HepG2 (cell line): Measurements from ENCODE around the gene ADAM22. TPM values are rescaled to one million over a fixed set of nuclear protein-coding genes. Genes with fewer than 3 reads are reported as not detected.

Experiments used
- ATAC-seq: fragments of 200-7000 bp; cut with Tn5 transposase; 3 replicates; pipeline ENCODE4 v1.9.1; 2020; ENCODE audit warnings: mild to moderate bottlenecking, moderate library complexity
- BruUV-seq: library from RNA; stranded (reverse); fragments of 400-500 nt; replicated peaks from 2 replicates; lab custom pipeline; 2021; lab: Mats Ljungman, UMichigan
- CTCF ChIA-PET: fragments of 300-600 bp; formaldehyde crosslinking; extraction: SDS; loops from one replicate; lab custom pipeline; 2021; ENCODE audit warnings: low total read pairs, inconsistent platforms, low intra/inter-chr PET ratio; lab: Yijun Ruan, JAX
- POLR2A ChIA-PET: fragments of 350-600 bp; sonication (Branson Sonifier 250); formaldehyde crosslinking; loops from one replicate; lab custom pipeline; 2020; ENCODE audit warnings: antibody characterized with exemption, inconsistent platforms; lab: Yijun Ruan, JAX
- DNase-seq: peaks from one replicate; pipeline ENCODE4 v3.0.0-alpha.2; 2015; ENCODE audit warnings: low spot score
- FAIRE-seq: peaks from 3 replicates; lab custom pipeline; 2011; peaks lifted over from hg19 to GRCh38; lab: Jason Lieb, UNC
- H2AFZ ChIP-seq: one replicate; pipeline ENCODE4 v1.6.1; 2011; ENCODE audit warnings: low read length, inconsistent platforms
- H3K27ac ChIP-seq: fragments of 300-600 bp; 3 replicates; pipeline ENCODE4 v1.8.0; 2011; ENCODE audit warnings: mixed run types, mild to moderate bottlenecking, mixed read lengths, low read length, inconsistent platforms; ENCODE audit not compliant: insufficient read depth; ENCODE audit errors: extremely low read length
- H3K27me3 ChIP-seq, 2 experiments: fragments of 200-600 bp in 1 of 2; 2 replicates in 1 of 2; 3 replicates in 1 of 2; pipeline versions ENCODE4 v1.6.0 to v1.8.0; 2011; ENCODE audit warnings: low read length in 2 of 2, mild to moderate bottlenecking in 2 of 2, moderate library complexity in 2 of 2, inconsistent platforms in 1 of 2; ENCODE audit not compliant: insufficient read depth in 2 of 2, control insufficient read depth in 1 of 2
- H3K36me3 ChIP-seq, 2 experiments: fragments of 200-600 bp in 1 of 2; replicated peaks in 1 of 2; 2 replicates in 1 of 2; 3 replicates in 1 of 2; pipeline versions ENCODE4 v1.5.1 to v1.8.0; 2011; ENCODE audit warnings: low read length in 2 of 2, inconsistent platforms in 1 of 2; ENCODE audit not compliant: insufficient read depth in 2 of 2, control insufficient read depth in 1 of 2
- H3K4me1 ChIP-seq: 2 replicates; pipeline ENCODE4 v1.5.1; 2012; ENCODE audit warnings: low read length, inconsistent platforms; ENCODE audit not compliant: insufficient read depth
- H3K4me2 ChIP-seq: 2 replicates; pipeline ENCODE4 v1.6.0; 2011; ENCODE audit warnings: low read depth, low read length, inconsistent platforms
- H3K4me3 ChIP-seq, 3 experiments: fragments of 200-600 bp in 1 of 3; sonication (generic), shearing (Covaris generic) in 1 of 3; replicated peaks in 1 of 3; 2 replicates each; pipeline ENCODE4 v1.5.1; 2011 to 2016; ENCODE audit warnings: low read length in 3 of 3, inconsistent platforms in 2 of 3, low read depth in 2 of 3, mild to moderate bottlenecking in 2 of 3, control low read depth in 1 of 3, mixed read lengths in 1 of 3; ENCODE audit not compliant: insufficient read depth in 1 of 3
- H3K79me2 ChIP-seq: one replicate; pipeline ENCODE4 v1.6.1; 2011; ENCODE audit warnings: low read length, inconsistent platforms; ENCODE audit not compliant: insufficient read depth
- H3K9ac ChIP-seq: 2 replicates; pipeline ENCODE4 v1.6.0; 2011; ENCODE audit warnings: mild to moderate bottlenecking, low read depth, low read length, inconsistent platforms; ENCODE audit not compliant: insufficient read depth
- H3K9me3 ChIP-seq: 2 replicates; pipeline ENCODE4 v1.5.1; 2012; ENCODE audit warnings: mild to moderate bottlenecking, low read length
- H4K20me1 ChIP-seq: 2 replicates; pipeline ENCODE4 v1.6.0; 2011; ENCODE audit warnings: inconsistent platforms, mild to moderate bottlenecking, low read length, moderate library complexity; ENCODE audit not compliant: insufficient read depth
- BCLAF1 ChIP-seq: fragments of 450-650 bp; IDR thresholded peaks from 2 replicates; pipeline ENCODE4 v1.6.1; 2017; ENCODE audit warnings: mild to moderate bottlenecking
- FOSL2 ChIP-seq: sonication (generic); formaldehyde crosslinking; IDR thresholded peaks from 2 replicates; pipeline ENCODE4 v1.4.0; 2020; ENCODE audit warnings: missing genetic modification reagents
- GATAD1 ChIP-seq: IDR thresholded peaks from 2 replicates; pipeline ENCODE4 v1.6.1; 2016; ENCODE audit warnings: missing genetic modification reagents, missing compliant biosample characterization
- IKZF5 ChIP-seq: IDR thresholded peaks from 2 replicates; pipeline ENCODE4 v1.6.1; 2018; ENCODE audit warnings: missing genetic modification reagents, mild to moderate bottlenecking, missing compliant biosample characterization
- KDM5A ChIP-seq: fragments of 200-600 bp; sonication (generic); IDR thresholded peaks from 2 replicates; pipeline ENCODE4 v1.7.0; 2018; ENCODE audit warnings: antibody characterized with exemption, mild to moderate bottlenecking, low read length, borderline replicate concordance
- NFYC ChIP-seq: IDR thresholded peaks from 2 replicates; pipeline ENCODE4 v1.6.1; 2016; ENCODE audit warnings: missing genetic modification reagents, missing compliant biosample characterization
- PBX2 ChIP-seq: IDR thresholded peaks from 2 replicates; pipeline ENCODE4 v1.6.1; 2016; ENCODE audit warnings: control low read depth
- U2AF2 ChIP-seq: fragments of 200-400 bp; formaldehyde crosslinking; IDR thresholded peaks from 2 replicates; pipeline ENCODE4 v1.6.1; 2017; ENCODE audit warnings: low read depth, mild to moderate bottlenecking, low read length
- XBP1 ChIP-seq: sonication (generic); formaldehyde crosslinking; IDR thresholded peaks from 2 replicates; pipeline ENCODE4 v1.5.0; 2020; ENCODE audit warnings: missing genetic modification reagents
- ZNF256 ChIP-seq: sonication (generic); formaldehyde crosslinking; conservative IDR thresholded peaks from 2 replicates; pipeline ENCODE4 v1.4.0; 2020; ENCODE audit warnings: missing genetic modification reagents
- ZNF674 ChIP-seq: sonication (generic); formaldehyde crosslinking; IDR thresholded peaks from 2 replicates; pipeline ENCODE4 v1.5.0; 2020; ENCODE audit warnings: low read depth, mild to moderate bottlenecking, missing genetic modification reagents
- in situ Hi-C: cut with HindIII; loops from 2 replicates; pipeline ENCODE4 v1.10.0; 2017; ENCODE audit warnings: low pct_unique_long_range_greater_than_20kb; ENCODE audit not compliant: extremely low pct_ligation_motif_present
- intact Hi-C: fragments of 100-400 bp; cut with micrococcal nuclease; formaldehyde crosslinking; loops from one replicate; pipeline ENCODE4 v1.10.0; 2022; ENCODE audit not compliant: unreplicated experiment
- polyA plus RNA-seq, 8 experiments: library from polyadenylated mRNA; depleted of rRNA in 3 of 8; stranded (reverse) in 7 of 8; unstranded in 1 of 8; fragments of >200 nt; fragmentation: Illumina TruSeq in 4 of 8; extraction: Trizol in 4 of 8; gene quantifications; 2 replicates each; pipeline versions ENCODE4 v1.2.1 to v1.2.3, GENCODE V29; 2011 to 2016; ENCODE audit warnings: low read depth in 4 of 8, missing spikeins in 1 of 8, mixed read lengths in 1 of 8; ENCODE audit not compliant: insufficient read depth in 1 of 8
- total RNA-seq, 5 experiments: library from RNA; depleted of rRNA; stranded (reverse); fragments of >200 nt; fragmentation: Illumina TruSeq; extraction: Trizol; gene quantifications; 2 replicates each; pipeline ENCODE4 v1.2.3, GENCODE V29; 2016; ENCODE audit warnings: low read depth in 1 of 5
- TF ChIP-seq, protein P1 (sequence below): sonication (generic); formaldehyde crosslinking; IDR thresholded peaks from 2 replicates; pipeline ENCODE4 v1.5.1; 2020; ENCODE audit warnings: mild to moderate bottlenecking, missing genetic modification reagents, borderline replicate concordance
- TF ChIP-seq, protein P2 (sequence below): sonication (generic); formaldehyde crosslinking; IDR thresholded peaks from 2 replicates; pipeline ENCODE4 v1.4.0; 2020; ENCODE audit warnings: missing genetic modification reagents, low read depth, mild to moderate bottlenecking, borderline replicate concordance

Gene ADAM22
- total and polyA plus RNA-seq, 2 of the 13 experiments (the other 11 are each of a cell fraction or from before 2014, with no cell fraction given) = 1.9 to 6.7 TPM

- no peak for DNase-seq
- no peak overlapping the region for H3K9ac ChIP-seq
- in situ Hi-C loops = no loop called here
- BruUV-seq = no TSS peak
- intact Hi-C loops = no loop called here
- CTCF ChIA-PET = no interaction called here
- H3K36me3 ChIP-seq = no peaks in the 10 kb centered on the region
- H3K9me3 ChIP-seq = no peaks in the 10 kb centered on the region
- ATAC-seq = no peak
- H4K20me1 ChIP-seq = no peaks in the 10 kb centered on the region
- no peaks in the 10 kb centered on the region for H3K79me2 ChIP-seq
- no peak overlapping the region for H2AFZ ChIP-seq
- H3K27me3 ChIP-seq = peaks cover 0 to 2% of the 10 kb centered on the region in 2 experiments; a peak in 1 of 5 replicates
- no peak overlapping the region for H3K27ac ChIP-seq
- H3K4me2 ChIP-seq = no peak overlapping the region
- FAIRE-seq = no peak
- POLR2A ChIA-PET = no interaction called here
- no peak overlapping the region for H3K4me3 ChIP-seq
- H3K4me1 ChIP-seq = no peaks in the 10 kb centered on the region
- TF ChIP-seq, protein P1, sequence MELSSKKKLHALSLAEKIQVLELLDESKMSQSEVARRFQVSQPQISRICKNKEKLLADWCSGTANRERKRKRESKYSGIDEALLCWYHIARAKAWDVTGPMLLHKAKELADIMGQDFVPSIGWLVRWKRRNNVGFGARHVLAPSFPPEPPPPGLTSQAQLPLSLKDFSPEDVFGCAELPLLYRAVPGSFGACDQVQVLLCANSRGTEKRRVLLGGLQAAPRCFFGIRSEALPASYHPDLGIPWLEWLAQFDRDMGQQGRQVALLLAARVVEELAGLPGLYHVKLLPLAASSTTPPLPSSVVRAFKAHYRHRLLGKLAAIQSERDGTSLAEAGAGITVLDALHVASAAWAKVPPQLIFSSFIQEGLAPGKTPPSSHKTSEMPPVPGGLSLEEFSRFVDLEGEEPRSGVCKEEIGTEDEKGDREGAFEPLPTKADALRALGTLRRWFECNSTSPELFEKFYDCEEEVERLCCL (CRISPR knock-in tag) = no peak
- TF ChIP-seq GATAD1 = no peak
- TF ChIP-seq, protein P2, sequence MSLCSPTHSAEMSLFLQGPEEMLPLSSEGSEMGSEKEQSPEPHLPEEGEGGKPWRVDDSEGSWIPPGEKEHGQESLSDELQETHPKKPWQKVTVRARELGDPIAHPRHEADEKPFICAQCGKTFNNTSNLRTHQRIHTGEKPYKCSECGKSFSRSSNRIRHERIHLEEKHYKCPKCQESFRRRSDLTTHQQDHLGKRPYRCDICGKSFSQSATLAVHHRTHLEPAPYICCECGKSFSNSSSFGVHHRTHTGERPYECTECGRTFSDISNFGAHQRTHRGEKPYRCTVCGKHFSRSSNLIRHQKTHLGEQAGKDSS (CRISPR knock-in tag) = no peak
- no peak for TF ChIP-seq NFYC
- no peak for TF ChIP-seq IKZF5
- TF ChIP-seq FOSL2 (CRISPR knock-in tag) = no peak
- TF ChIP-seq U2AF2 = no peak
- no peak for TF ChIP-seq ZNF674 (CRISPR knock-in tag)
- no peak for TF ChIP-seq ZNF256 (CRISPR knock-in tag)
- no peak for TF ChIP-seq BCLAF1
- no peak for TF ChIP-seq KDM5A
- no peak for TF ChIP-seq PBX2 (CRISPR knock-in tag)
- TF ChIP-seq XBP1 (CRISPR knock-in tag) = no peak
Observed at GRCh38 chr7:88205179-88205578, 271.1 kb downstream of the ADAM22 start.
